ENCODE results near the gene ISYNA1.

Gene ISYNA1

GRCh38 chr19:18431351-18432197 is 6.4 kb downstream of the ISYNA1 start:
- no peak for DNase-seq (ENCODE audit: low spot score)

GRCh38 chr19:18430417-18431144 is 7.4 kb downstream of the ISYNA1 start:
- no peak for DNase-seq (ENCODE audit: low spot score)

GRCh38 chr19:18429717-18430416 is 8.1 kb downstream of the ISYNA1 start:
- DNase-seq (ENCODE audit: low spot score) = no peak

DNA sequence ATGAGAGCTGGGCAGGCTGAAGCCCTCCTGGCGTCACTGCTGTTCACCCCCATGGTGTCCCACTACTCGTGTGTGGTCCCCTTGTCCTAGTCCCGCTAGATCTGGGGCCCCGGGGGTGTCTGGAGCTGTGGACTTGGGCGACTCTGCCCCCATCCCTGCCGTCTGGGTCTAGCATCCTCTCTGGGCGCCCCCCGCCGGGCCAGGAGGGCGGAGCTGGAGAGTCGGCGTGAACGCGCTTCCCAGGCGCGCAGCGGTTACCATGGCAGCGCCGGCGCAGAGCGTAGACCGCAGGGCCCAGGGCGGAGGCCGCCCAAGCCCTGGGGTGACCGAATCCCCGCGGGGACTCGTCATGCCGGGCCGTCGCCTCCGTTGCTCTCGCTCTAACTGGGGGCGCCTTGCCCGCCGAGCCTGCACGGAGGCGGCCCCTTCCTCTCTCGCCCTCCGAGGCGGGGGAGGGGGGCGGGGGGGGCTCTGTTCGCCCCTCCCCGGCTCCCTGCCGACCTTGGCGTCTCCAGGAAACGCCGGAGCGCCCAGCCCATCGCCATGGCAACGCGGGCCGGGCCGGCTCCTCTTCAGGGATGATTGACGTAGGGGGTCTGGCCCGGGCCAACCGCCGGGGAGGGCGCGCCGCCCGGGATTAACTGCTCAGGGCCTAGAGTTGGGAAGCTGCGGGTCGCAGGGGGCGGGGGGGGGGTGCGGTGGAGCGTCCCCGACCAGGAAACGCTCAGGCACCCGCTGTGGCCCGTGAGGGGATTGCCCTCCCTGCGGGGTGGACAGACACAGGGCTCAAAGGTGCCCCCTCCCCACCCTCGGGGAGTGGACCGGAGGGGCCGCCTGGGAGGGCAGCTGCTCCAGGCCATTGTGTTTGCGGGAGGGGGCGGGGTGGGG is 8.9 kb downstream of the ISYNA1 start:
- DNase-seq (ENCODE audit: low spot score) = peak; percentile 86

DNA sequence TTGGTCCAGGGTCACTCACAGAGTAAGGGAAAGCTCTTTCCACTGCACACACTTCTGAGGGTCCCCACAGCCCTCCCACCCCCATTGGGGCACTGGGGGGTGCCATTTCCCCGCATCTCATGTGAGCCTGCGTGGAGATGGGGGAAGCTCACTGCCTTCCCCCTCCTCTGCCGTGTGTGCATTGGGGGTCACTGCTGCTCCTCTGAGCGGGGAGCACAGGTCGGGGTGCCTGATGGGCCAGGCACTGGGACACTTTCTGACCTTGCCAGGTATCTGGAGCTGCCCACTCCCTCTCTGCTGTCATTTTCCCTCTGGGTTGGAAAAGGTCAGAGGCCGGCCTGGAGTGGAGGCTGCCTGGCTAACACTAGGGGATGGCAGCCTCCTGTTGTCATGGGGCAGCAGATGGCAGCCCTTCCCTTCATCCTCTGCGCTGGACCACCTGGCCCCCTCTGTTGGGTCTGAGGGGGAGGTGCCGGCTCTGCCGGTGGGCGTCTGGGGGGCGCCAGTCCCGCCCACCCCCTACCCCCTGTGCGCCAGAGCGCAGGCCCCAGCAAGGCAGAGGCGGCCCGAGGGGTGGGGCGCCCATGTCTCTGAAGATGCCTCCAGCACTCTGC is 9.7 kb downstream of the ISYNA1 start:
- no peak for DNase-seq (ENCODE audit: low spot score)

GRCh38 chr19:18427743-18428113 is 10.2 kb downstream of the ISYNA1 start:
- no peak for DNase-seq (ENCODE audit: low spot score)

GRCh38 chr19:18427080-18427742 is 10.7 kb downstream of the ISYNA1 start:
- DNase-seq (ENCODE audit: low spot score) = no peak

- no peak for DNase-seq (ENCODE audit: low spot score)
Observed at GRCh38 chr19:18426416-18426767, 11.5 kb downstream of the ISYNA1 start.

- DNase-seq (ENCODE audit: low spot score) = no peak
Observed at GRCh38 chr19:18425515-18426415, 12.2 kb downstream of the ISYNA1 start.

GRCh38 chr19:18424890-18425514 is 12.9 kb downstream of the ISYNA1 start:
- no peak for DNase-seq (ENCODE audit: low spot score)

GRCh38 chr19:18424122-18424889 is 13.6 kb downstream of the ISYNA1 start:
- no peak for DNase-seq (ENCODE audit: low spot score)

DNA sequence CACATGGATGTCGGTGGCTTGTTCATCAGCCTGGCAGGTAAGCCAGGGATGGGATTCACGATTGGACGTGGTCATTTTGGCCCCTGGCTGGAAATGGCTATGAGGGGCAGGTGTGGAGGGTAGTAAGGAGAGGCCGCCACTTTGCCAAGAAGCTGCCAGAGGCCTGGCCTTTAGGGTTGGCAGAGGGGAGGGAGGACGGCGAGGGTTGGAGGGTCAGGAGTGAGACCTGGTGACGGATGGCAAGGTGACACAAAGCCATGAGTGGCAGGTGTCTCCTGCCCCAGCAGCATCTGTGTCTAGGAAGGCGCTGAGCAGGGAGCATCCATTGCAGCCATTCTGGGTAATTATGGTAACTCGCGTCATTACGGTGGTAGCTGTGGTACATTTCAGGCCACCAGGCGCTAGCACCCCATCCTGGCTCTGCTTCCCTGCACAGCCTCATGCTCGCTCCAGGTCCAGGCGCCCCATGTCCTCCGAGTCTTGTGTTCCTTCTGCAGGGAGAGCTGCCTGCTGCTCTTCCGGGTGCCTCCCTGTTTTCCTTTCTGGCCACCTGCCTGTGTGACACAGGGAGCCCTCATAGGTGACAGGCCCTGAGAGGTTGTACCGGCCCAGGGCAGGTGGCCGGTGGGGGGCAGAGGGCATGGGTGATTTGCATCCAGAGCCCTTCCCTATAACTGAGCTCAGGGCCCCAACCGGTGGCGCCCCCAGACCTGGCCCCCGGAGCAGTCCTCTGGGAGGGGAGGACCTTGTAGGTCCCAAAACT is 14.5 kb downstream of the ISYNA1 start:
- DNase-seq (ENCODE audit: low spot score) = no peak

DNA sequence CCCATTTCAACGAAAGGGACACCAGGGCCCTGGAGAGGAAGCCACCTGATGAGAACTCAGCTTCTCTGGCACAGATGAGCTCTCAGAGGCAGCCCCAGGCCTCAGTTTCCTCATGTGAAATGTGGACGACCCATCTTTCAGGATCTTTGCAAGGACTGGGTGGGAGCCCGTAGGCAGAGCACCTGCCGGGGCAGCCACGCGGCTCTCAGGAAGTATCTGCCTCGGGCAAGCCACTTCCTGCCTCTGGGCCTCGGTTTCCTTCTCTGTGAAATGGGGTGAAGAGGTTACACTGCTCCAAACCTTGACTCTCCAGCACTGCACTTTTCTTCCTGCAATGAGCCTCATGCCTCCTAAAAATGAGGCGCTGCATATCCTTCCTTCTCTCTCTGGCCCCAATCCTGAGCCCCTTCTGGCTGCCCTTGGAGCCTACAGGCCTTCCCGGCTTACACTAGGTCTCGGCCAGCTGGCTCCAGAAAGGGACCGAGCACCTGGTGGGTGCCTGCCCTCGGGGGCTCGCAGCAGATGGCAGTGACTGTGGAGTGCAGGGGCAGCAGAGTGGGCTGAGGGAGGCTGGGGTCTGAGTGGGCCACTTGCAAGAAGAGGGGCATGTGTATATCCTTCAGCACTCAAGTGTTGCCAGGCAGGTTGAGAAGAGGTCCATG is 15.3 kb downstream of the ISYNA1 start:
- DNase-seq (ENCODE audit: low spot score) = no peak

DNA sequence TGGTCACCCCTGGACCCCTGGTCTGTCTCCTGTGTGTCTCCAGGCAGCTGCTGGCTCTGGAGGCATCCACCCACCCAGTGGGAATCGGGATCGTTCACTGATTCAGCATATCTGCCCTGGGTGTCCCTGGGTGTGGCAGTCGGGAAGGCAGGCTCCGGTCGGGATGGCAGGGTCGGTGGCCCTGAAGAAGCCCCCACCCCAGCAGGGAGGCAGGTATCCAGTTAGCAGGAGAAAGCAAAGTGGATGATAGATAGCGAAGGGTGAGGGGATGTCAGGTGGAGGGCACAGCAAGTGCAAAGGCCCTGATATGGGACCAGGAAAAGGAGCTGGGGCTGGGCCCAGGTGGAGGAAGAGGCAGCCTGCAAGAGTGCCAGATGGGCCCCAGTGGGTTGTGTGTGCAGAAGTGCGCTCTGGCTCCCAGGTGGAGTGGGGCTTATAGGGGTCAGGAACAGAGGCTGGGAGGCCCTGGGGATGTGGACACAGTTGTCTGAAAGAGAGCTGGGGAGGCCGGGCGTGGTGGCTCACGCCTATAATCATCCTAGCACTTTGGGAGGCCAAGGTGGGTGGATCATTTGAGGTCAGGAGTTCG is 16.5 kb downstream of the ISYNA1 start:
- DNase-seq (ENCODE audit: low spot score) = no peak

GRCh38 chr19:18420930-18421329 is 17.0 kb downstream of the ISYNA1 start:
- DNase-seq (ENCODE audit: low spot score) = no peak

DNA sequence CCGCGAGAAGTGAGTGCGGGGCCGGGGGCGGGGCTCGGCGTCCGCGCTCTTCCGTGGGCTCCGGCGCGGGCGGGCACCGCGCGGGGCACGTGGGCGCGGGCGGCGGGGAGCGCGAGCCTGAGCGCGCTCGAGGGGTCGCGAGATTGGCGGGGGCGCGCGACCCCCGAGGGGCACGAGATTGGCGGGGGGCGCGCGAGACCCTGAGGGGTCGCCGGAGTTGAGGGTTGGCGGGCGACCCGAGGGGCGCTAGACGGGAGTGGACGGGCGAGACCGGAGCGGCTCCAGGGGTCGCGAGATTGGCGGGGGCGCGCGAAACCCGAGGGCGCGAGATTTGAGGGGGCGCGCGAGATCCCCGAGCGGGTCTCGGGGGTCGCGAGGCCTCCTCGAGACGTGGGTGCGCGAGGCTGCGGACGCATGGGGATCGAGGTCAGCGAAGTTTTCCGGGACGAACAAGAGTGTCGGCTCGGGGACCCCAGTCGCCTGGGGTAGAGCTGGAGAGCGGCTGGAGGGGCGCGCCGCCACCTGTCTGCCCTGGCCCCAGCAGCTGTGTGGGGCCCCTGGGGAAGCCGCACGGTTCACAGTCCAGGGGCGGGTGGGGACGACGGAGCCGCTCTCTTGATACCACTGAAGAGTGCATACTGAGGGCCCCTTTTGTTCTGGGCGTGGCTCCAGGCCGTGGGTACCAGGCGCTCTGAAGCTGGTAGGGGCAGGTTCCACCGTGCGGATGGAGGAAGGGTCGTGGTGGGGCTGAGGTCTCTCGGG is 18.1 kb downstream of the ISYNA1 start:
- DNase-seq (ENCODE audit: low spot score) = no peak
